Prostate gland (tissue), 2 donors: ENCODE data around the gene MPHOSPH9. TPM values are rescaled to one million over a fixed set of nuclear protein-coding genes. Genes with fewer than 3 reads are reported as not detected.

Source experiments
- DNase-seq: peaks from one replicate; pipeline ENCODE4 v3.0.0-alpha.2; 2019; ENCODE audit warnings: low spot score
- H3K27ac ChIP-seq, 2 donors: fragments of 200-600 bp; sonication (generic); 2 replicates each; pipeline ENCODE4 v1.5.1; 2017 to 2019
- H3K27me3 ChIP-seq: fragments of 200-600 bp; sonication (generic); replicated peaks from 2 replicates; pipeline ENCODE4 v1.5.1; 2019; ENCODE audit not compliant: insufficient read depth
- H3K36me3 ChIP-seq, 2 donors: fragments of 200-600 bp; sonication (generic); 1 replicate in 1 of 2; 2 replicates in 1 of 2; pipeline versions ENCODE4 v1.5.1 to v1.8.1; 2017 to 2019
- H3K4me1 ChIP-seq: fragments of 200-600 bp; sonication (generic); replicated peaks from 2 replicates; pipeline ENCODE4 v1.5.1; 2019
- H3K4me3 ChIP-seq, 2 donors: fragments of 200-600 bp; sonication (generic); 2 replicates each; pipeline ENCODE4 v1.5.1; 2017 to 2019
- H3K9me3 ChIP-seq: fragments of 200-600 bp; sonication (generic); 2 replicates; pipeline ENCODE4 v1.5.1; 2017
- CTCF ChIP-seq, 4 experiments: fragments of 200-600 bp in 2 of 4; fragments of 450-650 bp in 2 of 4; sonication (generic) in 2 of 4; IDR thresholded peaks; 1 replicate in 3 of 4; 2 replicates in 1 of 4; pipeline ENCODE4 v1.5.1; 2016 to 2019; ENCODE audit warnings: antibody characterized with exemption in 4 of 4, mild to moderate bottlenecking in 2 of 4, moderate library complexity in 2 of 4
- POLR2A ChIP-seq: fragments of 450-650 bp; IDR thresholded peaks from one replicate; pipeline ENCODE4 v1.6.1; 2016; ENCODE audit warnings: antibody characterized with exemption, mild to moderate bottlenecking
- POLR2AphosphoS5 ChIP-seq: sonication (generic); formaldehyde crosslinking; IDR thresholded peaks from one replicate; pipeline ENCODE4 v1.6.1; 2017; ENCODE audit warnings: antibody characterized with exemption
- WGBS: methylation state at CpG from one replicate; pipeline ENCODE4 v1.1.5; 2018; 5-methylcytosine and 5-hydroxymethylcytosine counted together
- intact Hi-C: fragments of 100-400 bp; cut with DNase I; formaldehyde crosslinking; loops from one replicate; pipeline ENCODE4 v1.14.2; 2022
- total RNA-seq, 2 donors: library from RNA; depleted of rRNA; stranded (reverse); fragments of >200 nt; gene quantifications; one replicate each; pipeline ENCODE4 v1.1.0, GENCODE V29; 2016

Gene MPHOSPH9
- total RNA-seq, 2 donors from 2014 or later = 24.3 to 25.0 TPM

- no peak for DNase-seq
- TF ChIP-seq POLR2A (no peak), POLR2AphosphoS5 (no peak), CTCF (IDR thresholded peaks at IDR 0.05) (no peak)
- no peaks in the 10 kb centered on the region for H3K27me3 ChIP-seq
- H3K27ac ChIP-seq = peak overlapping the region; percentile 61 to 66
- H3K4me3 ChIP-seq = no peak overlapping the region
- no peaks in the 10 kb centered on the region for H3K9me3 ChIP-seq
- intact Hi-C loops = loop anchor here (5.0 kb wide), 1 partner anchor 43 kb away; no protein-coding TSS in a partner anchor
- WGBS = 56% methylated on average over 6 of the region's 6 CpGs
- no peaks in the 10 kb centered on the region for H3K36me3 ChIP-seq
- H3K4me1 ChIP-seq = peaks cover 10% of the 10 kb centered on the region
Observed at GRCh38 chr12:123139926-123140675, 92.8 kb downstream of the MPHOSPH9 start.

- no peak for DNase-seq
Observed at GRCh38 chr12:123135688-123136087, 97.3 kb downstream of the MPHOSPH9 start.

GRCh38 chr12:123134826-123135225, 98.1 kb downstream of the MPHOSPH9 start:
- Histone ChIP-seq H3K27ac (no peak overlapping the region), H3K4me1 (peaks cover 3% of the 10 kb centered on the region), H3K4me3 (no peak overlapping the region), H3K9me3 (no peaks in the 10 kb centered on the region), H3K36me3 (no peaks in the 10 kb centered on the region), H3K27me3 (no peaks in the 10 kb centered on the region)
- intact Hi-C loops = no loop called here
- TF ChIP-seq POLR2A = no peak
- no peak for TF ChIP-seq POLR2AphosphoS5
- no peak for TF ChIP-seq CTCF (IDR thresholded peaks at IDR 0.05)
- WGBS = 93% methylated on average over 6 of the region's 6 CpGs
- DNase-seq = no peak

More at GRCh38 chr12:123135688-123136087, 97.3 kb downstream of the MPHOSPH9 start:
- intact Hi-C loops = no loop called here
- Histone ChIP-seq H3K9me3 (no peaks in the 10 kb centered on the region), H3K4me1 (peaks cover 9% of the 10 kb centered on the region), H3K4me3 (no peak overlapping the region), H3K36me3 (no peaks in the 10 kb centered on the region), H3K27ac (no peak overlapping the region), H3K27me3 (no peaks in the 10 kb centered on the region)
- 71% methylated on average over 8 of the region's 8 CpGs for WGBS
- TF ChIP-seq POLR2A = no peak
- TF ChIP-seq CTCF (IDR thresholded peaks at IDR 0.05) = no peak
- TF ChIP-seq POLR2AphosphoS5 = no peak

GRCh38 chr12:123134271-123134671, 98.7 kb downstream of the MPHOSPH9 start:
- TF ChIP-seq CTCF (IDR thresholded peaks at IDR 0.05) (no peak), POLR2AphosphoS5 (no peak), POLR2A (no peak)
- Histone ChIP-seq H3K4me3 (no peak overlapping the region), H3K36me3 (no peaks in the 10 kb centered on the region), H3K27me3 (no peaks in the 10 kb centered on the region), H3K4me1 (peaks cover 3% of the 10 kb centered on the region), H3K9me3 (no peaks in the 10 kb centered on the region), H3K27ac (no peak overlapping the region)
- 92% methylated on average over 8 of the region's 9 CpGs for WGBS
- no peak for DNase-seq
- intact Hi-C loops = no loop called here

- H3K9me3 ChIP-seq = no peaks in the 10 kb centered on the region
- intact Hi-C loops = no loop called here
- WGBS = 90% methylated on average over 9 of the region's 9 CpGs
- H3K27me3 ChIP-seq = no peaks in the 10 kb centered on the region
- peaks cover 3% of the 10 kb centered on the region for H3K4me1 ChIP-seq
- TF ChIP-seq POLR2A = no peak
- no peak for TF ChIP-seq POLR2AphosphoS5
- TF ChIP-seq CTCF (IDR thresholded peaks at IDR 0.05) = no peak
- no peaks in the 10 kb centered on the region for H3K36me3 ChIP-seq
- DNase-seq = no peak
- H3K27ac ChIP-seq = no peak overlapping the region
- H3K4me3 ChIP-seq = no peak overlapping the region
Observed at GRCh38 chr12:123133701-123134100, 99.2 kb downstream of the MPHOSPH9 start.
